ENCODE data around the gene ATP6V1G1. TPM values are rescaled to one million over a fixed set of nuclear protein-coding genes. Genes with fewer than 3 reads are reported as not detected.

The ATP6V1G1 gene
- total RNA-seq, 2 experiments from 2014 or later = 144 to 148 TPM

- Mint-ChIP-seq H3K4me1 (ENCODE audit: low read depth) (peaks cover 59% of the 10 kb centered on the region), H3K27ac (peak overlapping the region; percentile 85), H3K4me3 (peak overlapping the region; percentile 66), H3K27me3 (no peaks in the 10 kb centered on the region), H3K9me3 (no peaks in the 10 kb centered on the region), H3K36me3 (ENCODE audit: low read depth) (peaks cover 40% of the 10 kb centered on the region)
- ATAC-seq (ENCODE audit: poor library complexity) (peak; percentile 28), DNase-seq (peak in 9 of 14 experiments; percentile 5 to 65 (median 21))
- Histone ChIP-seq H3K9me3 (ENCODE audit: control insufficient read depth in 1 of 2, insufficient read depth in 1 of 2, low read length in 2 of 2) (no peaks in the 10 kb centered on the region), H3K4me3 (ENCODE audit: low read length) (no peak overlapping the region), H3K27me3 (ENCODE audit: control insufficient read depth in 1 of 2, insufficient read depth in 2 of 2, low read length in 2 of 2) (no peaks in the 10 kb centered on the region), H3K4me1 (ENCODE audit: insufficient read depth, low read length) (peaks cover 40% of the 10 kb centered on the region), H3K27ac (ENCODE audit: low read depth in 1 of 2, low read length in 2 of 2) (peak overlapping the region; percentile 23 to 54), H3K36me3 (ENCODE audit: insufficient read depth, low read length) (peaks cover 17% of the 10 kb centered on the region)
- TF ChIP-seq, protein P1, sequence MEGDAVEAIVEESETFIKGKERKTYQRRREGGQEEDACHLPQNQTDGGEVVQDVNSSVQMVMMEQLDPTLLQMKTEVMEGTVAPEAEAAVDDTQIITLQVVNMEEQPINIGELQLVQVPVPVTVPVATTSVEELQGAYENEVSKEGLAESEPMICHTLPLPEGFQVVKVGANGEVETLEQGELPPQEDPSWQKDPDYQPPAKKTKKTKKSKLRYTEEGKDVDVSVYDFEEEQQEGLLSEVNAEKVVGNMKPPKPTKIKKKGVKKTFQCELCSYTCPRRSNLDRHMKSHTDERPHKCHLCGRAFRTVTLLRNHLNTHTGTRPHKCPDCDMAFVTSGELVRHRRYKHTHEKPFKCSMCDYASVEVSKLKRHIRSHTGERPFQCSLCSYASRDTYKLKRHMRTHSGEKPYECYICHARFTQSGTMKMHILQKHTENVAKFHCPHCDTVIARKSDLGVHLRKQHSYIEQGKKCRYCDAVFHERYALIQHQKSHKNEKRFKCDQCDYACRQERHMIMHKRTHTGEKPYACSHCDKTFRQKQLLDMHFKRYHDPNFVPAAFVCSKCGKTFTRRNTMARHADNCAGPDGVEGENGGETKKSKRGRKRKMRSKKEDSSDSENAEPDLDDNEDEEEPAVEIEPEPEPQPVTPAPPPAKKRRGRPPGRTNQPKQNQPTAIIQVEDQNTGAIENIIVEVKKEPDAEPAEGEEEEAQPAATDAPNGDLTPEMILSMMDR (IDR thresholded peaks at IDR 0.05) = no peak
- POLR2A ChIA-PET = interaction anchor here (0.6 to 8.0 kb wide), 4 partner anchors 17 to 58 kb away, joined by 3 to 113 read pairs (median 10); partner anchors contain the start of gene ATP6V1G1
- intact Hi-C loops (cut with DNase I, micrococcal nuclease) = loop anchor here in 1 of 2 experiments (10.0 kb wide), 1 partner anchor 1202 kb away; the partner anchor contains the start of genes C9orf43 and POLE3
- CTCF ChIA-PET = interaction anchor here (1.8 to 1.9 kb wide), 2 partner anchors 25 to 36 kb away, joined by 6 to 7 read pairs; no protein-coding TSS in a partner anchor
These were observed 29.3 kb downstream of the ATP6V1G1 start for GRCh38 chr9:114616684-114617520.

DNA sequence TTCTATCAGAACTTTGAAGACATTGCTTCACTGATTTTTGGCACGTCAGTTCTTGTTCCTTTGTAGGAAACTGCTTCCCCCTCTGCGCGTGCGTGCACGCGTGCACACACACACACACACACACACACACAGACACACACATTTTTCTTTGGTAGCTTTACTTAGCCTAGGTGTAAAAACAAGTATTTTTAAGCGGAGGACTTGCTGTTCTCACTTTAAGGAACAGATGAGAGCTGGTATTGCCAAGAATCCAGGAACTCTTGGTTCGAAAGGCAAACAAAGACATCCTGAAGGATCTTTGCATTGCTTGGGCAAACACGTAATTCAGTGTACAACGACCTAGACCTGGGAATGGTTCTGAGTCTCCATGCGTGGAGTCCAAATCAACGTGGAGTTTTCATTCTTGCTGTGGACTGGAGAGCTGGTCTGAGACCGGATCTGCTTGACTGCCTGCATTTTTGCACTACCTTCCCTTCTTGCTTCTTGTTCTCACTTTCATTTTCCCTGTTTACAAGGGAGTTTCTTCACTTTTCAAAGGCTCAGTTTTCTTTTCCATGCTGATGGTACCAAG, 31.7 kb downstream of the ATP6V1G1 start:
- no peaks in the 10 kb centered on the region for H3K27me3 ChIP-seq (ENCODE audit: control insufficient read depth in 1 of 2, insufficient read depth in 2 of 2, low read length in 2 of 2)
- DNase-seq (peak in 7 of 14 experiments; percentile 10 to 56 (median 28)), ATAC-seq (ENCODE audit: poor library complexity) (peak; percentile 39)
- Mint-ChIP-seq H3K9me3 (no peaks in the 10 kb centered on the region), H3K36me3 (ENCODE audit: low read depth) (peaks cover 61% of the 10 kb centered on the region), H3K27ac (peak overlapping the region; percentile 84), H3K27me3 (no peaks in the 10 kb centered on the region), H3K4me1 (ENCODE audit: low read depth) (peaks cover 38% of the 10 kb centered on the region), H3K4me3 (peak overlapping the region; percentile 90)
- TF ChIP-seq, protein P1 (IDR thresholded peaks at IDR 0.05) = no peak
- intact Hi-C loops (cut with DNase I, micrococcal nuclease) = loop anchor here in 1 of 2 experiments (10.0 kb wide), 1 partner anchor 1204 kb away; the partner anchor contains the start of genes C9orf43 and POLE3
- H3K4me3 ChIP-seq (ENCODE audit: low read length) = peak overlapping the region; percentile 36
- CTCF ChIA-PET = interaction anchor here (2.4 kb wide), 1 partner anchor 27 kb away, joined by 11 read pairs; no protein-coding TSS in a partner anchor
- peaks cover 17% of the 10 kb centered on the region for H3K4me1 ChIP-seq (ENCODE audit: insufficient read depth, low read length)
- POLR2A ChIA-PET = interaction anchor here (0.8 to 2.0 kb wide), 4 partner anchors 8 to 234 kb away, joined by 3 to 12 read pairs (median 6); partner anchors contain the start of genes ATP6V1G1 and TMEM268
- peaks cover 25% of the 10 kb centered on the region for H3K36me3 ChIP-seq (ENCODE audit: insufficient read depth, low read length)
- H3K27ac ChIP-seq (ENCODE audit: low read depth in 1 of 2, low read length in 2 of 2) = peak overlapping the region in 1 of 2 donors; percentile 13
- no peaks in the 10 kb centered on the region for H3K9me3 ChIP-seq (ENCODE audit: control insufficient read depth in 1 of 2, insufficient read depth in 1 of 2, low read length in 2 of 2)

GRCh38 chr9:114621561-114621960, 34.0 kb downstream of the ATP6V1G1 start:
- H3K27me3 ChIP-seq (ENCODE audit: control insufficient read depth in 1 of 2, insufficient read depth in 2 of 2, low read length in 2 of 2) = no peaks in the 10 kb centered on the region
- Mint-ChIP-seq H3K4me1 (ENCODE audit: low read depth) (peaks cover 27% of the 10 kb centered on the region), H3K9me3 (no peaks in the 10 kb centered on the region), H3K27me3 (no peaks in the 10 kb centered on the region), H3K36me3 (ENCODE audit: low read depth) (peaks cover 73% of the 10 kb centered on the region), H3K4me3 (no peak overlapping the region), H3K27ac (no peak overlapping the region)
- ATAC-seq (ENCODE audit: poor library complexity) = no peak
- peaks cover 11% of the 10 kb centered on the region for H3K4me1 ChIP-seq (ENCODE audit: insufficient read depth, low read length)
- ChIA-PET CTCF (interaction anchor here (0.6 kb wide), 1 partner anchor 902 kb away, joined by 3 read pairs; no protein-coding TSS in a partner anchor), POLR2A (no interaction called here)
- H3K27ac ChIP-seq (ENCODE audit: low read depth in 1 of 2, low read length in 2 of 2) = no peak overlapping the region
- TF ChIP-seq, protein P1 (IDR thresholded peaks at IDR 0.05) = no peak
- no peaks in the 10 kb centered on the region for H3K9me3 ChIP-seq (ENCODE audit: control insufficient read depth in 1 of 2, insufficient read depth in 1 of 2, low read length in 2 of 2)
- no peak overlapping the region for H3K4me3 ChIP-seq (ENCODE audit: low read length)
- intact Hi-C loops (cut with DNase I, micrococcal nuclease) = no loop called here
- no peak for DNase-seq
- peaks cover 29% of the 10 kb centered on the region for H3K36me3 ChIP-seq (ENCODE audit: insufficient read depth, low read length)

Data from CD4-positive, alpha-beta T cell (primary cell).